GM12872 (cell line): Measurements from ENCODE around the gene ERN1.

Experiments
- CTCF ChIP-seq: IDR thresholded peaks from 3 replicates; pipeline ENCODE4 v1.5.1; 2011; ENCODE audit warnings: low read depth, mild to moderate bottlenecking, low read length, moderate library complexity; ENCODE audit not compliant: insufficient read depth

ERN1 gene

GRCh38 chr17:64037180-64037579 lies 92.8 kb downstream of the ERN1 start:
- no peak for TF ChIP-seq CTCF

DNA sequence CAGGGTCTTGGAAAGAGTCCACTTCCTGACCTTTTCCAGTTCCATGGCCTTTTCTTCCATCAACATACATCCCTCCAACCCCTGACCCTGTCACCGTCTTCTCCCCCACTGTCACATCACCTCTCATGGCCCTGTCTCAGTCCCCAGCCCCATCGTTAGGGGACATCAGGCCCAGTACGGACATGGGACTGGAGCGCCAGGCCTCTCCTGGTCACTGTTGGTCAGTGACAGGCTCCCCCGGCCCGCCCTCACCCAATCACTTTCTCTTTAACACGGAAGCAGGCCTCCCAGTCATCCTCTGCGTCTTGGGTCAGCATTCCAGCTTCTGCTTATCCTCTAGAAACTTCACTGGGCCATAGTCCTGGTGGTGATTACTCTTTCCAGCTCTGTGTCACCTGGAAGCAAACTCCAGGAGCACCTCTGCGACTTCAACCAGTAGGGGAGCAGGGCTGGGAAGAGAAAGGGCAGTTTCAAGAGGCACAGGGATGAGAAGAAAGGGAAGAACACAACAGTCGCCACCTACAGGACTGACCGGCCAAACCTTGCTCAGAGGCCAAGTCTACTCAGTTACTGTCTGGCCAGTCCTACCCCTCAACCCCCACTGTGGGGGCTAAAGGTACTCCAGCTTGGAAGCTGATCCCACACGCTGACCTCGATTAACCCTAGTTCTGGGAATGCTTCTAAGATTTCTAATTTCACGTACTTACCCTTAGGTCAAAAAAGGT lies 93.6 kb downstream of the ERN1 start:
- peak; percentile 46; the same call in 2 of the 3 replicates for TF ChIP-seq CTCF

- no peak for TF ChIP-seq CTCF
Measured at GRCh38 chr17:64032081-64032480, 97.9 kb downstream of the ERN1 start.

DNA sequence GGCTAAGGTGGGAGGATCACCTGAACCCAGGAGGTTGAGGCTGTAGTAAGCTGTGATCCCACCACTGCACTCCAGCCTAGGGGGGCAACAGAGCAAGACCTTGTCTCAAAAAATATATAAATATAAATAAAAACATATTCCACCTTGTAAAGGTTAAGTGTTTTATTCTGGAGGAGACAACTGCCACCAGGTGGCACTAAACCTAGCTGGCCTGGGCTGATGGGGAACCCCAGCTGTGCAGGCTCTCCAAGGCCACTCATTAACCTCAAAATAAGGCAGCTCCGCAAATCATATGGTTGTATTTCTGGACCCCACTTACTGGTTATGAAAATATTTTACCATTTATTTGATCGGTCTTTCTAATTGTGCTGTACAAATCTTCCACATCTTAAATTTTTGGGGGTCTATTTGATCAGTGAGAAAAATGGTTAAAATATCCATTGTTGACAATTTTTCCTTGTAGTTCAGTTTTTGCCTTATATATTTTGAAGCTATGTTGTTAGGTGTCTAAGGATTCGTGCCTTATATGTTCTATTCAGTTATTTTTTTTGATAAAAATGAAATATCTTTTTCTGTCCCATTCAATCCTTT lies 101.0 kb downstream of the ERN1 start:
- TF ChIP-seq CTCF = peak; percentile 73

- peak; percentile 99 for TF ChIP-seq CTCF
Measured at GRCh38 chr17:64025732-64026294, 104.1 kb downstream of the ERN1 start.

GRCh38 chr17:64024781-64025731 lies 104.9 kb downstream of the ERN1 start:
- no peak for TF ChIP-seq CTCF

DNA sequence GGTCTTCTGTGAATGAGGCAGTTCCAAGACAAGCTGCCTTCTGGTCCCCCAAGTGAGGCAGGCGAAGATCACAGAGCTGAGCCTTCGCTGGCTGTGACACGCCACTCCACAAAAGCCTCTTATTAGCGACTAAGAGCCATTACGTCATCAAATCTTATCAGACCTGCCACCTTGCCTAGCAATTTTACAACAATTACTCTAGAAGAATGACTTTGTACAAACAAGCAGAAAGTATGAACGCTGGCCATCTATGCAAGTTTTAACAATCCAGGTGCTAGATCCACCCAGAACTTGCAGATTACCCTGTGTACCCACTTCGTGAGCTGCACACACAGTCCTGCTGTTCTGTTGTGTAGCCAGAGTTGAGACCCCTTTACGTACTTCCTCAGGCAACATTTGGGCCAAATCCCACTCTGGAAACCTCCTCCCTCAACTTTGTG lies 105.7 kb downstream of the ERN1 start:
- TF ChIP-seq CTCF = no peak
